ENCODE data around the gene ZNF350.
"Not testable (repeated sequence)": the region's sequence is repeated elsewhere in the genome, so short reads cannot be mapped to it uniquely, and the experiment has no call there.

Gene ZNF350

DNA sequence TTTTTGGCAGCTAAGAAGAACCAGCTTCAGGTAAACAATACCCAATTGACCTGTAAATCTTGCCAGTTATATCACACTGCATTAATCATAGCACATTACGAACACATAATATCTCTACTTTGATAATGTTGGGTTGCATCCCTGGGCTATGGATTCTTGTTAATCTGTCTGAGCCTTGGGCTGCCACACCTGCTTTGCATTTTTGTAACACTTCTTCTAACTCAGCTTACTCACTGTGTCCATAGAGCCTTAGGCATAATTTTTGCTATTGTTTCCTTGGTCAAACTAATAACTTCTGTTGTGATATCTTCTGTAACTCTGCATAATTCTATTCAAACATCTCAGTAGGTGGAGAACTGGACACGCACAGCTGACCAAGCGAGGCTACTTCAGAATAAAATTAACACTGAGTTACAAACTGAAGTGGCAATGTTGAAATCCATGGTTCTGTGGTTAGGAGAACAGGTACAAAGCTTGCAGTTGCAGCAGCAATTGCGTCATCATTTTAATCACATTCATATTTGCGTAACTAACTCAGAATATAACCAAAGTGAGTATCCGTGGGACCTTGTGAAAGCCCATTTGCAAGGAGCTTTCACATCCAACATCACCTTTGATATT is 6.4 kb downstream of the ZNF350 start:
- TF ChIP-seq, protein P1, sequence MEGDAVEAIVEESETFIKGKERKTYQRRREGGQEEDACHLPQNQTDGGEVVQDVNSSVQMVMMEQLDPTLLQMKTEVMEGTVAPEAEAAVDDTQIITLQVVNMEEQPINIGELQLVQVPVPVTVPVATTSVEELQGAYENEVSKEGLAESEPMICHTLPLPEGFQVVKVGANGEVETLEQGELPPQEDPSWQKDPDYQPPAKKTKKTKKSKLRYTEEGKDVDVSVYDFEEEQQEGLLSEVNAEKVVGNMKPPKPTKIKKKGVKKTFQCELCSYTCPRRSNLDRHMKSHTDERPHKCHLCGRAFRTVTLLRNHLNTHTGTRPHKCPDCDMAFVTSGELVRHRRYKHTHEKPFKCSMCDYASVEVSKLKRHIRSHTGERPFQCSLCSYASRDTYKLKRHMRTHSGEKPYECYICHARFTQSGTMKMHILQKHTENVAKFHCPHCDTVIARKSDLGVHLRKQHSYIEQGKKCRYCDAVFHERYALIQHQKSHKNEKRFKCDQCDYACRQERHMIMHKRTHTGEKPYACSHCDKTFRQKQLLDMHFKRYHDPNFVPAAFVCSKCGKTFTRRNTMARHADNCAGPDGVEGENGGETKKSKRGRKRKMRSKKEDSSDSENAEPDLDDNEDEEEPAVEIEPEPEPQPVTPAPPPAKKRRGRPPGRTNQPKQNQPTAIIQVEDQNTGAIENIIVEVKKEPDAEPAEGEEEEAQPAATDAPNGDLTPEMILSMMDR (IDR thresholded peaks at IDR 0.05; ENCODE audit: low read depth, low read length), result no peak
- no peak overlapping the region for H3K4me3 ChIP-seq (ENCODE audit: low read depth, low read length)

- TF ChIP-seq, protein P1 (IDR thresholded peaks at IDR 0.05; ENCODE audit: low read depth, low read length), result no peak
- H3K4me3 ChIP-seq (ENCODE audit: low read depth, low read length), result no peak overlapping the region
Measured at GRCh38 chr19:51978882-51979281, 7.8 kb downstream of the ZNF350 start.

GRCh38 chr19:51977346-51977745 is 9.3 kb downstream of the ZNF350 start:
- TF ChIP-seq, protein P1 (IDR thresholded peaks at IDR 0.05; ENCODE audit: low read depth, low read length), result no peak
- no peak overlapping the region for H3K4me3 ChIP-seq (ENCODE audit: low read depth, low read length)

GRCh38 chr19:51976852-51977251 is 9.8 kb downstream of the ZNF350 start:
- TF ChIP-seq, protein P1 (IDR thresholded peaks at IDR 0.05; ENCODE audit: low read depth, low read length), result no peak
- H3K4me3 ChIP-seq (ENCODE audit: low read depth, low read length), result no peak overlapping the region

DNA sequence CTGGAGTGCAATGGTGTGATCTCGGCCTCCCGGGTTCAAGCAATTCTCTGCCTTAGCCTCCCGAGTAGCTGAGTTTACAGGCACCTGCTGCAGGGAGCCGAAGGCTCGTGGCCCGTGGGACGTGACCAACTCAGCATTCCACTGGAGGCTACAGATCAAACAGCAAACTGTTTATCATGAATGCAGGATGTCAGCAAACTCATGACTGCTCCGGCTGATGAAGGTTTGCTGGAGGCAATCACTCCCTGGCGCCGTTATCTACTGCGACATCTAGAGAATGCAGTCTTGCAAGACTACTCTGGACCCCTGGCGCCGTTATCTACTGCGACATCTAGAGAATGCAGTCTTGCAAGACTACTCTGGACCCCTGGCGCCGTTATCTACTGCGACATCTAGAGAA is 10.9 kb downstream of the ZNF350 start:
- H3K4me3 ChIP-seq (ENCODE audit: low read depth, low read length), result not testable (repeated sequence)

DNA sequence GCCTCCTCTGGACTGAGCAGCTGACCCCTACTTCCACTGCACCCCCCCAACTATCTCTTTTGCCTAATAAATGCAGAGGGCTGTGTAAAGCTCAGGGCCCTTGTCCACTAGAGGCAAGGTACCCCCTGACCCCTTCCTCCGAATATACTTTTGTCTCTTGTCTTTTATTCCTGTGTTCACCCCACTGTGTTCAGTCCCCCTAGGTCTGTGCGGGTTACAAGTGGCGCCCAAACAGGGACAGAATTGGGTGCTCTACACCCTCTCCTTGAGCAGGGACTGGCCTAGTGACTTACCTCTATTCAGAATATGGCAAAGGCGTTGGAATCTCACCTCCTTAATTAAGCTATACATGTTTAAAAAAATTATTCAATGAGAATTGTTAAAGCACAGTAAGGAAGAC is 15.0 kb downstream of the ZNF350 start:
- TF ChIP-seq, protein P1 (IDR thresholded peaks at IDR 0.05; ENCODE audit: low read depth, low read length), result no peak
- no peak overlapping the region for H3K4me3 ChIP-seq (ENCODE audit: low read depth, low read length)

DNA sequence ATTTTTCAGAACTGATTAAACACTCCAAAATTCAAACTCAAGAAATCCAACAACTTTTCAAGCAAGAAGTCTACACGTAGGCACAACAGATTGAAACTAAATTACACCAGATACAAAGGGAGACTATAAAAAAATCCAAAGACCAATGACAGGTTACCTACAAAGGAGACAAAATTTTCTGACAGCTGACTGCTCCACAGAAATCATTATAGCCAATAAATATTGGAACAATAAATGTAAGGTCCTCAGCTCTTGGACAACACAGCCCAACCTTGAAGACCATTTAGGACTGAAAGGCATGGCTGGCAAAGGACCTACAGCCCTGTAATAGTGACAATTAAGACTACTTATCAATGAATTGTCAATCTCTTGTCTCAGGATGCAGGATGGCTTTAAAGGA is 15.9 kb downstream of the ZNF350 start:
- TF ChIP-seq, protein P1 (IDR thresholded peaks at IDR 0.05; ENCODE audit: low read depth, low read length), result no peak
- no peak overlapping the region for H3K4me3 ChIP-seq (ENCODE audit: low read depth, low read length)

DNA sequence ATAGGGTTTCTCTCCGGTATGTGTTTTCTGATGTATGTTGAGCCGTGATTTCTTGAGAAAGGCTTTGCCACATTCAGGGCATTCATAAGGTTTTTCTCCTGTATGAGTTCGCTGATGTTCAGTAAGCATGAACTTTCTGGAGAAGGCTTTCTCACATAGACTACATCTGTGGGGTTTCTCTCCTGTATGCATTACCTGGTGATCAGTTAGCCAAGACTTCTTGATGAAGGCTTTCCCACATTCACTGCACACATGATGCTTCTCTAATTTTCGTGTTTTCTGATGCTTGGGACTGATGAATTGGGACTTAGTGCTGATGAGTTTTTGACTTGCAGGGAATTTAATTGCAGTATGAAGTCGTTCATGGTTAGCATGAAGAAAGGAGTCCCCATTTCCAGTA is 21.1 kb downstream of the ZNF350 start:
- TF ChIP-seq, protein P1 (IDR thresholded peaks at IDR 0.05; ENCODE audit: low read depth, low read length), result no peak
- H3K4me3 ChIP-seq (ENCODE audit: low read depth, low read length), result no peak overlapping the region

DNA sequence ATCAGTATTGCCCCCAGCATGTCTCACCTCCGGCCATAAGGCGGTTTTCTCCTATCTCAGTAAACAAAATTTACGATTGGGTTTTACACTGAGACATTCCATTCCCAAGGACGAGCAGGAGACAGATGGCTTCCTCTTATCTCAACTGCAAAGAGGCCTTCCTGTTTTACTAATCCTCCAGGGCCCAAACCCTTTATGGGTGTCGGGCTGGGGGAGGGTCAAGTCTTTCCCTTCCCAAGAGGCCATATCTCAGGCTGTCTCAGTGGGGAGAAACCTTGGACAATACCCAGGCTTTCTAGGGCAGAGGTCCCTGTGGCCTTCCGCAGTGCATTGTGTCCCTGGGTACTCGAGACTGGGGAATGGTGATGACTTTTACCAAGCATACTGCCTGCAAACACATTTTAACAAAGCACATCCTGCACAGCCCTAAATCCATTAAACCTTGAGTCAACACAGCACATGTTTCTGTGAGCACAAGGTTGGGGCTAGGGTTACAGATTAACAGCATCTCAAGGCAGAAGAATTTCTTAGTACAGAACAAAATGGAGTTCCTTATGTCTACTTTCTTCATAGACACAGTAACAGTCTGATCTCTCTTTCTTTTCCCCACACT is 25.9 kb downstream of the ZNF350 start:
- not testable (repeated sequence) for H3K4me3 ChIP-seq (ENCODE audit: low read depth, low read length)

Data from WI38 (cell line).